ENCODE measurements around the gene RANBP10.

The RANBP10 gene

GRCh38 chr16:67678354-67679023 is 127.9 kb downstream of the RANBP10 start:
- TF ChIP-seq EZH2phosphoT487 (conservative IDR thresholded peaks at IDR 0.05; ENCODE audit: low read length): no peak
- TF ChIP-seq CTCF (IDR thresholded peaks at IDR 0.05; ENCODE audit: insufficient read depth, low read length, poor library complexity, severe bottlenecking): no peak
- no peak overlapping the region for H3K9ac ChIP-seq (ENCODE audit: low read length)
- no peaks in the 10 kb centered on the region for H3K9me2 ChIP-seq (replicated peaks; ENCODE audit: insufficient read depth, low read length)
- H3F3A ChIP-seq (ENCODE audit: insufficient read depth): no peaks in the 10 kb centered on the region
- no peak overlapping the region for H2AFZ ChIP-seq (ENCODE audit: low read depth, low read length, severe bottlenecking)
- H3K4me3 ChIP-seq (ENCODE audit: insufficient read depth, low read length, poor library complexity, severe bottlenecking): no peak overlapping the region
- H3K79me2 ChIP-seq (ENCODE audit: insufficient read depth, low read length): no peaks in the 10 kb centered on the region
- no peak overlapping the region for H3K4me2 ChIP-seq (ENCODE audit: low read depth, low read length, poor library complexity, severe bottlenecking)
- H3K27ac ChIP-seq (ENCODE audit: low read depth, low read length): no peak overlapping the region
- no peaks in the 10 kb centered on the region for H3K27me3 ChIP-seq (ENCODE audit: low read length)
- no peaks in the 10 kb centered on the region for H3K36me3 ChIP-seq (ENCODE audit: low read length)
- no peaks in the 10 kb centered on the region for H4K20me1 ChIP-seq (ENCODE audit: low read depth, low read length)
- no peaks in the 10 kb centered on the region for H3K9me3 ChIP-seq (ENCODE audit: insufficient read depth, low read length)

DNA sequence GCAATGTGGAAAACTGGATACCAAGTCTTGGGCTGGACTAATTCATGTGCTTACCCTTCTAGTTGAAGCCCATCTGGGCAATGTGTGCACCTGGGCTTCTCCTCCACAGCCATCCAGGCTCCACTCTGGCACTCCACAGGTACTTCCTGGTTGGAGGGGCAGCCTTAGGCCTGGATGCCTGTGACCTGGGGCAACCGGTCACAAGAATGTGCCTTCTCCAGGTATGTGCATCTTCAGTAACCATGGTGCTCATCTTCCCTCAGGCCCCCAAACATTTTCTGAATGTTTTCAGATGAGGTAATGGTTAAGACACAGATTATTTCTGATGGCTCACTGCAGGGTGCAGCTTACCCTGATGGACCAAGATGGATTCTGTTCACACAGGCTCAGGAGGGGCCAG is 128.6 kb downstream of the RANBP10 start:
- no peaks in the 10 kb centered on the region for H3K9me3 ChIP-seq (ENCODE audit: insufficient read depth, low read length)
- H2AFZ ChIP-seq (ENCODE audit: low read depth, low read length, severe bottlenecking): no peak overlapping the region
- H3K4me3 ChIP-seq (ENCODE audit: insufficient read depth, low read length, poor library complexity, severe bottlenecking): no peak overlapping the region
- no peak overlapping the region for H3K4me2 ChIP-seq (ENCODE audit: low read depth, low read length, poor library complexity, severe bottlenecking)
- no peak for TF ChIP-seq EZH2phosphoT487 (conservative IDR thresholded peaks at IDR 0.05; ENCODE audit: low read length)
- no peak for TF ChIP-seq CTCF (IDR thresholded peaks at IDR 0.05; ENCODE audit: insufficient read depth, low read length, poor library complexity, severe bottlenecking)
- no peaks in the 10 kb centered on the region for H3K79me2 ChIP-seq (ENCODE audit: insufficient read depth, low read length)
- H3K9me2 ChIP-seq (replicated peaks; ENCODE audit: insufficient read depth, low read length): no peaks in the 10 kb centered on the region
- H3F3A ChIP-seq (ENCODE audit: insufficient read depth): no peaks in the 10 kb centered on the region
- no peak overlapping the region for H3K9ac ChIP-seq (ENCODE audit: low read length)
- no peaks in the 10 kb centered on the region for H3K27me3 ChIP-seq (ENCODE audit: low read length)
- no peak overlapping the region for H3K27ac ChIP-seq (ENCODE audit: low read depth, low read length)
- H3K36me3 ChIP-seq (ENCODE audit: low read length): no peaks in the 10 kb centered on the region
- H4K20me1 ChIP-seq (ENCODE audit: low read depth, low read length): no peaks in the 10 kb centered on the region

DNA sequence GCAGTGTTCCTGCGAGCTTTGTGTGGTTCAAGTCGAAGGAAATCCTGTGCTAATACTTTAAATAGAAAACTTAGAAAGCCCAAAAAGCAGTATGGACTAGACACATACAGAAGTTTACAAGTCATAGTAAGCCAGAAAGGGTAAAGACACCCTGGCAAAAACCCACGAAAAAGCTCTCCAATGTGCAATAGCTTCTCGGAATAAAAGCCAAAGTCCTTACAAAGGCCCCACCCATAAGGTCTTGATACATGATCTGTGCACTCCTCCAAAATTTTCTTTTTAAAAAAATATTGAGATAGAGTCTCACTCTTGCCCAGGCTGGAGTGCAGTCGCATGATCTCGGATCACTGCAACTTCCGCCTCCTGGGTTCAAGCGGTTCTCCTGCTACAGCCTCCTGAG is 129.4 kb downstream of the RANBP10 start:
- no peak overlapping the region for H3K4me3 ChIP-seq (ENCODE audit: insufficient read depth, low read length, poor library complexity, severe bottlenecking)
- no peak overlapping the region for H3K4me2 ChIP-seq (ENCODE audit: low read depth, low read length, poor library complexity, severe bottlenecking)
- H3K9me3 ChIP-seq (ENCODE audit: insufficient read depth, low read length): no peaks in the 10 kb centered on the region
- no peaks in the 10 kb centered on the region for H3F3A ChIP-seq (ENCODE audit: insufficient read depth)
- no peaks in the 10 kb centered on the region for H3K27me3 ChIP-seq (ENCODE audit: low read length)
- H4K20me1 ChIP-seq (ENCODE audit: low read depth, low read length): no peaks in the 10 kb centered on the region
- no peaks in the 10 kb centered on the region for H3K9me2 ChIP-seq (replicated peaks; ENCODE audit: insufficient read depth, low read length)
- H3K27ac ChIP-seq (ENCODE audit: low read depth, low read length): no peak overlapping the region
- H3K9ac ChIP-seq (ENCODE audit: low read length): no peak overlapping the region
- H3K79me2 ChIP-seq (ENCODE audit: insufficient read depth, low read length): no peaks in the 10 kb centered on the region
- H2AFZ ChIP-seq (ENCODE audit: low read depth, low read length, severe bottlenecking): no peak overlapping the region
- no peaks in the 10 kb centered on the region for H3K36me3 ChIP-seq (ENCODE audit: low read length)
- TF ChIP-seq CTCF (IDR thresholded peaks at IDR 0.05; ENCODE audit: insufficient read depth, low read length, poor library complexity, severe bottlenecking) (no peak), EZH2phosphoT487 (conservative IDR thresholded peaks at IDR 0.05; ENCODE audit: low read length) (no peak)
